Activated CD4-positive, CD25-positive, alpha-beta regulatory T cell treated with anti-CD3 and anti-CD28 coated beads, Interleukin-2, amount 50 U/mL, for 16 hours (primary cell): Measurements from ENCODE around the gene BTBD9.

Experiments used
- DNase-seq: peaks from one replicate; pipeline ENCODE4 v3.0.0-alpha.2; 2020; ENCODE audit warnings: low read depth, low spot score

The BTBD9 gene

GRCh38 chr6:38391626-38392579, 247.8 kb downstream of the BTBD9 start:
- no peak for DNase-seq

DNA sequence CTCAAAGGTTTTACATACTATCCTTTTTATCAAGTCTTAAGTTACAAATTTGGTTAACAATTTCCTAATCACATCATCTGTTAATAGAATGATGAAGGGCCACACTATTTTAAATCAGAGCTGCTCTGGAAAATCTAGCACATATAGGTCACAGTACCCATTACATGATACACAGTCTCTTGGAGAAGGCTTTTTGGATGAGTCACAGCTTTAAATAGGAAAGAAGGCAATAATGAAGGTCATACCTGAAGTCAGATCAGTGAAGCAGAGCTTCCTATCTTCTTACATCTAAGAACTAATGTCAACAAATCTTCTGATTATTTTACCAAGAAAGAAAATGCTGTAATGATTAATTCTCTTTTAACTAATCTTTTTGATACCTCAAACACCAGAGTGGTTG, 248.5 kb downstream of the BTBD9 start:
- DNase-seq, result no peak

GRCh38 chr6:38389875-38390274, 249.9 kb downstream of the BTBD9 start:
- no peak for DNase-seq

DNA sequence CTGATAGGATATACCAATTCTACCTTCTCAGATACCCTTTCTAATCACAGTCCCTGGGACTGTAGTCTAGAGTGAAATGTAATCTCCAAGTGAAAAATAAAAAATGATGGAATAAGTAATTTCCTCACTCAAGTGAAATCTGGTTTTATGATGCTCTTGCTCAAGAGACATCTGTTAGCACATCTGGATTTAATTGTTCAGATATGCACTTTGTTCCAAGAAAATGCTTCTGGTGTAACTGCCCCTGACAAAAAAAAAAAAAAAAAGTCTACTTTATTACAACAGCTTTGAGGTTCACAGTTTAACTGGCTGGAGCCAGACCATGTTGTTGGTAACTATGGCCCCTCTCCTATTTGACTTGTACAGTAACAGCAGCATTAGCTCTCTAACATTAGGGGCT, 251.8 kb downstream of the BTBD9 start:
- no peak for DNase-seq

DNA sequence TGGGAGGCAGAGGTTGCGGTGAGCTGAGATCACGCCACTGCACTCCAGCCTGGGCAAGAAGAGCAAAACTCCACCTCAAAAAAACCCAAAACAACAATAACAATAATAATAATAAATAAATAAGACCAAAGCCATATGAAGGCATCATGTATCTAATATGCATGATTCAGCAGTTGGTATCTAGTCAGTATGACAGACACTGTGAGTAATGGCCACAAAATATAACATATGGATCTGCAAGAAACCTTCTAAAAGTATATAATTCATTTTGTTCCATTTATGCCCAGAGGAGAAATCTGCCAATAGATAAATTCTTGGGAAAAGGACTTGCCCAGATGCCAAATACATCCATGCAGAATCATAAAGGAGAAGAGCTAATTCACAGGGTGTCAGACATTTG, 252.3 kb downstream of the BTBD9 start:
- DNase-seq, result no peak

DNA sequence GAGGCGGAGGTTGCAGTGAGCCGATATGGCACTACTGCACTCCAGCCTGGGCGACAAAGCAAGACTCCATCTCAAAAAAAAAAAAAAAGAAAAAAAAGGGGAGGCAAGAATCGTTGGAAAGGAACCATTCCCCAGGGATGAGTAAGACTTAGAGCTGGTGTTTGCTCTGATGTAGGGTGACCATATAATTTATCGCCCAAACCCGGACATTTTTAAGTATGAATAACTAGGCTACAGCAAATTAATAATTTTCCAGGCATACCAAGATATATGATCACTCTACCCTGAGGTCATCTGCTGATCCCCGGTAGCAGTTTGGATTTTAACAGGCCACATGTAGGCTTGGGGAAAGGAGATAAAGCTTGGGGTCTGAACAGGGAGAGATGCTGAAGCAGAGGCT, 260.9 kb downstream of the BTBD9 start:
- DNase-seq, result no peak

GRCh38 chr6:38375937-38376336, 263.8 kb downstream of the BTBD9 start:
- no peak for DNase-seq

- no peak for DNase-seq
Measured at GRCh38 chr6:38375341-38375740, 264.4 kb downstream of the BTBD9 start.

DNA sequence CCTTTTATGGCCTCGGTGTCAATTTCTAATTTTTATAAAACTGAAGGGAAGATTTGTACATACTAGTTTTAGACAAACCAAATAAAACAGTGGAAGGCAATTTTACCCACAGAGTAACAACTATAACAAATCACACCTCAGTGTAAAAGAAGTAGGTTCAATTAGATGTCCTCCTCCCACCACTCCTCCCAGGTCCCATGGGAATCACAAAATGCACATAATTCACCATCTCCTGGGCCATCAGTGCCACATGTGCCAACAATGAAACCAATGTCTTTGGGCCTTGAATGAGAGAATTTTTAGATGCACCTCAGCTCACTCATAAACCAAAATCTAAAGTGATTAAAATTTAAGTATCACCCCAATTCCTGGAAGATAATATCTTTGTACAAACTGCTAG, 267.8 kb downstream of the BTBD9 start:
- DNase-seq, result no peak

- DNase-seq, result no peak
Measured at GRCh38 chr6:38370653-38371601, 268.8 kb downstream of the BTBD9 start.

GRCh38 chr6:38367231-38367630, 272.5 kb downstream of the BTBD9 start:
- no peak for DNase-seq

DNA sequence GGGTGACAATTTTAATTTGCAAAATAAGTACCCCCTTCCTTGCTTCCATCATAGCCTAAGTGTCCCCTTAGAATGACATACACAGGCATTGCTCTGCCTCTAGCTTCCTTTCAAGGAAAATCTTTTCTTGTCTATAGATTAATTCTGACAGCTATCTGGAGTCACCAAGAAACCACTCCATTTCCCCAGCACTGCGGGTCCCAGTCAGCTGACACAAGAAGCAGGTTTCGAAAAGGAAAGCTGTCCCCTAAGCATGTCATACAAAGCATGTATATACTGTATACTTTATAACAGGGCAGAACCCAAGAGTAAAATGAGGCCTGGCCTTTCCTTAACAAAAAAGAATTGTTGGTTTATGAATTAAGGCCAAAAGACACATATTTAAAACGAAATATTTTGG, 273.5 kb downstream of the BTBD9 start:
- DNase-seq, result no peak

DNA sequence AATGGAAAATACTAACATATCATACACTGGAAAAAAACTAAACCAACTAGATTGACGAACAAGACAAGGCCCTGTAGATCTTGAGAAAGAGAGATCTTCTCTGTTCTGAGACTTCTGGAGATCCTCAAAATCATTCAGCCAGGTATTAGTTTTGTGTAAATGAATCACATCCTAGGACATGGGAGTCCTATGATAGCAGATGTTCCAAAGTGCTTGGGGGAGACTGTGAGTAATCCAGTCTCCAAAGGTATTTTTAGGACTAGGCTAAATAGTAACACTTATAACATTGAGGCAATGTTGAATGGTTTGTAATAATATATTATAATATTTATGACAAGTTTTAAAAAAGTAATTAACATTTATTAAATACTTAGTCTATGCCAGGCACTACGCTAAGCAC, 275.0 kb downstream of the BTBD9 start:
- DNase-seq, result no peak

- DNase-seq, result no peak
Measured at GRCh38 chr6:38364127-38364526, 275.6 kb downstream of the BTBD9 start.

DNA sequence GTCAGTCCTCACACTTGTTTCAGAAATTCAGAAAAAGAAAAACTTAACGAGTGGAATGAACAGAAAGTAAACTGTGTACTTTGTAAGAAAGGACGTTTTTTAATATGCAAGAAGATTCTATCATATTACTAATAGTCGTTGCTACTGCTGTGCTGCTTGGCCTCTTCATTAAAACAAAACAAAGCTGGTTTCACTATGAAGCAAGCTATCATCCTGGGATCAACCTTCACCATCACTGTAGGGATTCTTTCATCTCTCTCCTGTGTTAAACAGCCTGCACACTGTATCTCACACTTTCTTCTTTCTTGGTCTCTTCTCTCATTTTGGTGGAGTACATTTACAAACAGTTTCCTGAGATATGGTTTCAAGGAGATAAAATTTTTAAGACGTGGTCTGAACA, 284.2 kb downstream of the BTBD9 start:
- no peak for DNase-seq

DNA sequence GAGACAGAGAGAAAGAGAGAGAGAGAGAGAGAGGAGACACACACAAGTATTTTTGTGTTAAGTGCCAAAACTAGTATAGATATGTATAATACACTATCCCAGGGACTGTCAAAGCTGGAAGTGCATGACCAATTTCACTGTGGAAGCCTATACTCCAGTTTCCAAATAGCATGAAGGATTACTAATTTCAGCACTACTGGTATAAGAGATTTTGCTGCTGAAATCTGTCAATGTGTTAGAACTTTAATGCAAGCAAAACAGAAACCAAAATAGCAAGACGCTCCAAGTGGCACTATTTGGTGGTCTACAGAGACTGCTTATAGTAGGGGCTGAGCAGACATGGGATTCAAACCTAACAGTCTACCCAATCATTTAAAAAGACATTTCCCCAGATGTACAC, 284.8 kb downstream of the BTBD9 start:
- DNase-seq, result no peak

GRCh38 chr6:38354037-38354381, 285.7 kb downstream of the BTBD9 start:
- no peak for DNase-seq

- no peak for DNase-seq
Measured at GRCh38 chr6:38353310-38354036, 286.3 kb downstream of the BTBD9 start.

GRCh38 chr6:38352636-38353035, 287.1 kb downstream of the BTBD9 start:
- no peak for DNase-seq

DNA sequence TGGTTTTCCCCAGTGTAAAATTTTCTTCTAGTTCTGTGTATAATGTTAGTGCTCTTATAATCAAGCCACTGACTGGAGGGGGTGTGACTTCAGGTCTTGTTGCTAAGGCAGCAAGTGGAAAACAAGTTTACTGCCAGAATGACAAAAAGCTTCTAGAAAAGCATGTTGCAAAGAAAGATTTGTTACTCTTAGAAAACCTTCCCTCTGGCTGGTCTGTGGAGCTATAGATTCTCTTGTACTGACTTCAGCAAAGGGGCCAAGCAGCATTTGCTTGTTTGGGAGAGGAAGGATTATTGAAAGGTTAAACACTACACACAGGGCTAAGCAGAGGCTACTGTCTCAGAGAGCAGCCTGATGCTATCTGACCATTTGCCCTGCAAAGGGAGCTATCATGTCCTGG, 288.8 kb downstream of the BTBD9 start:
- DNase-seq, result no peak

- DNase-seq, result no peak
Measured at GRCh38 chr6:38350220-38350619, 289.5 kb downstream of the BTBD9 start.

DNA sequence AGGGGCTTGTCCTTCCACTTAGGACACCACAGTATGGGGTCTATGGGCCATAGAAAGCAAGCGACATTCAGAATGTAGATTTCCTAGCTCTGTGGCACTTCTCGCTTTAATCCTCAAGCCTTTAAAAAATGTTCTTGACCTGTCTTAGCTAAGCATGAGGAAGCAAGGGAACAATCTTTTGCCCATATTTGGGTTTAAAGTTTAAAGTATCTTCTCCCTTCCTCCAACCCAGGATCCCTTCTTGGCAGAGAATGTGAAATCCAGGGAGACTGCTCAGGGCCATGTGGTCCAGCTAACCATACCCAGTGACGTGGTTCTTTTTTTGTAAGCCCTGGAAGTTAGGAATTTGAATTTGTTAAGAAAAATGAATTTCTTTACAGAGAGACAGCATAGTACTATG, 289.9 kb downstream of the BTBD9 start:
- DNase-seq, result no peak
